Measurements from ENCODE around the gene HLA-DRB1.
"Not testable (repeated sequence)": the region's sequence is repeated elsewhere in the genome, so short reads cannot be mapped to it uniquely, and the experiment has no call there.

HLA-DRB1 gene

GRCh38 chr6:32565511-32565910, 24.1 kb downstream of the HLA-DRB1 start:
- in situ Hi-C loops (cut with MboI; ENCODE audit: low sequenced_read_pairs) = no loop called here

GRCh38 chr6:32562940-32563339, 26.7 kb downstream of the HLA-DRB1 start:
- in situ Hi-C loops (cut with MboI; ENCODE audit: low sequenced_read_pairs) = no loop called here

DNA sequence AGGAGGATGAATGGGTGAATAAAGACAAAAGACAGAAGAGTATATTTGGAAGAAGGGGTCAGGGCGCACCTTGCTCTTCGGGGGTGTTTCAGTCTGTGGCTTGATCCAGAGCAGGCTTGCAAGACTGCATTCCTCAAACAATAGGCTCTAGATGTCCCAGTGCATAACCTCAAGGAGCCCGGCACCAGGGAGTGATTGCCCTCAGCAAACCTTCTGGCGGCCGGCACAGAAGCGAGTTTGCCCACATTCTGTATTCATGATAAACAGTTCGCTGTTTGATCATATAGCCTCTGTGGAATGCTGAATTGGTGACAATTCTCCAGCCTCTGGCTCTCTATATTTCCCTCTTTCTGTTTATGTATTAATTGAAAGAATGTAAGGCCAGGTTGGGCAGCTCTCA, 29.9 kb downstream of the HLA-DRB1 start:
- in situ Hi-C loops (cut with MboI; ENCODE audit: low sequenced_read_pairs) = no loop called here

DNA sequence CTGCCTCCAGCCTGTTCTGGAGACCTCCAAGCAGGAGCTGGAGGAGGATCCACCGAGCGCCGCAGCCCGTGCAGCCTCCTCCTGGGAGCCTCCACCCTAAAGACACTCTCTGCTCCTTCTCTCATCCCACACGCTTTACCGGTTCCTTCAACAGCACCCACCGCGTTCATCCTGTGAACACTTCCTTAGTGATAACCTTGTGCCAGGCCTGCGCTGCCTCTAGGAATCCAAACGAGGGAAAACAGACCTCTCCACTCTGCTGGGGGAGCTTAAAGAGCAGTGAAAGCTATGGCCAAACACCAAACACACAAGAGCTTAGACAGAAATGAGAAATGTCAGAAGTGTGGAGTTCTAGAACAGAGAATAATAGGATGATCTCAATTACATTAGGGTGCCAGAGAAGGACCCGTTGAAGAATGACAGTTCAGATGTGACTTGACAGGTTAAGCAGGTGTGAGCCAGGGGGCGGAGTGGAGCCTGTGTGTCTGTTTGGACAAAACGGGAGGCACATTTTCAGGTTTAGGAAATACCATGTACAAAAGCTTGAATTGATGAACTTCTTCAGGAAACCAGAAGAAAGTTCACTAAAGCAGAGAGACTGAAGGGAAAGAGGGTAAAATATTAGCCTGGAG, 31.1 kb downstream of the HLA-DRB1 start:
- in situ Hi-C loops (cut with MboI; ENCODE audit: low sequenced_read_pairs) = no loop called here

DNA sequence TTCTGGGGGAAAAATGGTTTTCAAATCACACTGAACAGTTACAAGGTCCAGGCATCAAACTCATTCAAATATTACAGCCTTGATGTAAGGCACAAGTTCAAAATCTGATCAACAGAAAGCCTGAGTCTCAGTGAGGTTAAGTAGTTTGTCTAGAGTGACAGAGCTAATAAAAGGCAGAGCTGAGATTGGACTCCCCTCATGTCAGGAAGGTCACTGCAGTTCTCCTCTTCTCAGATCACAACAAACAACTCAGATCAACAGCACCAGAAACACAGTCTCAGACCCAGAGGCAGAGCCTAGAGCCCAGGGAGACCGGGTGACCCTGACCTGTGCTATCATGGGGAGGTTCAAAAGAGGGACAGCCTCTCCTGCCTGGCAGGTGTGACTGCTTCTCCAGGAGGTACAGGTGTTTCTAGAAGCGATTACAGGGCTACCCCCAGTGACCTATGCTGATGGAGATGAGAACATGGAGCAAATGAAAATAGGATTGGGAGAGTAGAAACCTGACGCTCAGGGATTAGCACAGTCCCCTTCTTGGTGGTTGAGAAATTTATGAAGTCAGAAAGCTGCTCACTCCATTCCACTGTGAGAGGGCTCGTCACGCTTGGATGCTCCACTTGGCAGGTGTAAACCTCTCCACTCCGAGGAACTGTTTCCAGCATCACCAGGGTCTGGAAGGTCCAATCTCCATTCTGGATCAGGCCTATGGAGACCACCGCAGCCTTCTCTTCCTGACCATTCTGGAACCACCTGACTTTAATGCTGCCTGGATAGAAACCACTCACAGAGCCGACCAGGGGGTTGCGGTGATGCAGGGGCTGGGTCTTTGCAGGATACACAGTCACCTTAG, 35.3 kb downstream of the HLA-DRB1 start:
- in situ Hi-C loops (cut with MboI; ENCODE audit: low sequenced_read_pairs) = no loop called here

- in situ Hi-C loops (cut with MboI; ENCODE audit: low sequenced_read_pairs) = no loop called here
Observed at GRCh38 chr6:32553037-32553742, 36.5 kb downstream of the HLA-DRB1 start.

GRCh38 chr6:32551410-32551809, 38.2 kb downstream of the HLA-DRB1 start:
- in situ Hi-C loops (cut with MboI; ENCODE audit: low sequenced_read_pairs) = no loop called here

- in situ Hi-C loops (cut with MboI; ENCODE audit: low sequenced_read_pairs) = no loop called here
Observed at GRCh38 chr6:32539839-32540238, 49.8 kb downstream of the HLA-DRB1 start.

DNA sequence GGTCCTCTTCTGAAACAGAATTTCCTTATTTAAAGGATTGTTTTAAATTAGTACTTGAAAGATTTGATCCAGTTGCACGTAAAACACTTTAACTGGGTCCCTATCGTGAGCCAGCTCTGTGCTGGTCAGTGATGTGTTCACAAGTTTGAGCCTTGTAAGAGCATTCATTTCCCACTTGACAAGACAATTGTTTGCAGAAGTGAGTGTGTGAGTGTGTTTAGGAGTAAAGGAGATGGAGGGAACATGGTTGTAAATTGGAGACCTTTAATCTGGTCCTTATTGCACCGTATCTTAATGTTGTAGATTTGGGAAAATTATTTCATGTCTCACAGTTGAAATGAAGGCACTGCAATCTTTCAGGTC, 59.2 kb downstream of the HLA-DRB1 start:
- in situ Hi-C loops (cut with MboI; ENCODE audit: low sequenced_read_pairs) = not testable (repeated sequence)

DNA sequence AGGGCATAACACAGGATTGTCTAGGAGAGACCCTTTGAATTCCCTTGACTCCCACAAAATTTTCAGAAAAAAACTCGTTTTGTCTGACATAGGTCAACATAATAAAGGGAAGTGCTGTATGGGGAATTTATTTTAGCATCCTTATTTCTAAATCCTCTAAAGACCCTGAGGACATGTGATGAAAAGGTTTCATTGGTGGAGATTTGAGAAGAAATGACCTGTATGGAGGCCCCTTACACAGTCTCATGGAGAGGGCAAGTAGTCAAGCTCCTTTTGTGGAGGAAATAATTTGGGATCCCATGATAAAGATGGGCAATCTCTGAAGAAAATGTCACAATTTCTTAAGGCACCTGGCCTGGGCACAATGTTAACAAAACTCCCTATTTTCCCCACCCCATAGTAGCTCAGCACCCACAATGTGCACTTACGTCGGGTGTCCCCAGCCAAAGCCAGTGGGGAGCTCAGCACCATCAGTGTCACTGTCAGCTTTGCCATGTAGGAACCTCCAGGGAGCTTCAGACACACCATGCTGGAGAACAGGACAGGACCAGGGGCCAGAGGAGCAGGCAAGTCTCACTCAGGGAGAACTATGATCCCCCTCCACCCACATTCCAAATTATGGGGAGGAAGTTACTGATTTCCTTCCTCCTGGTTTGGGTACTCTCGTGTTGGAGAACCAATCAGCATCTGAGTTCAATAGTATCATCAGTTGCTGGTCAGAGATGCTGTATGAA, 59.8 kb downstream of the HLA-DRB1 start, which contains the start of gene HLA-DRB5:
Gene HLA-DRB5 (minus strand): TSS at position 591 of the 734 bp plus-strand sequence. CDS start 63 bp downstream, at position 528.
- in situ Hi-C loops (cut with MboI; ENCODE audit: low sequenced_read_pairs) = no loop called here

Measured in HL-60/S4 treated with retinoic acid at 250 ng/mL for 4 days and 3 days (cell line).